Mucosa of rectum (tissue), 2 donors: ENCODE results near the gene WDR33.

ENCODE experiments used
- H3K27ac ChIP-seq, 2 donors: one replicate each; pipeline ENCODE4 v1.7.0; 2013; ENCODE audit warnings: inconsistent platforms in 2 of 2, low read depth in 2 of 2, low read length in 2 of 2
- H3K27me3 ChIP-seq, 2 donors: one replicate each; pipeline ENCODE4 v1.7.0; 2013; ENCODE audit warnings: low read length in 2 of 2; ENCODE audit not compliant: control insufficient read depth in 2 of 2, insufficient read depth in 2 of 2
- H3K36me3 ChIP-seq, 2 donors: one replicate each; pipeline ENCODE4 v1.7.0; 2013; ENCODE audit warnings: low read length in 2 of 2; ENCODE audit not compliant: control insufficient read depth in 2 of 2, insufficient read depth in 2 of 2
- H3K4me1 ChIP-seq, 2 donors: one replicate each; pipeline ENCODE4 v1.7.0; 2013; ENCODE audit warnings: low read length in 2 of 2, mild to moderate bottlenecking in 1 of 2; ENCODE audit not compliant: control insufficient read depth in 2 of 2, insufficient read depth in 2 of 2
- H3K4me3 ChIP-seq, 2 donors: one replicate each; pipeline ENCODE4 v1.7.0; 2013; ENCODE audit warnings: low read length in 2 of 2
- H3K9ac ChIP-seq, 2 donors: one replicate each; pipeline ENCODE4 v1.7.0; 2013; ENCODE audit warnings: low read length in 2 of 2, low read depth in 1 of 2, mild to moderate bottlenecking in 1 of 2
- H3K9me3 ChIP-seq, 2 donors: one replicate each; pipeline ENCODE4 v1.7.0; 2013; ENCODE audit warnings: low read length in 2 of 2; ENCODE audit not compliant: control insufficient read depth in 2 of 2
- donor health status: healthy.
- donor health status: Normal muscosa, but diverticular disease.

WDR33 gene

GRCh38 chr2:127790694-127791529 lies 20.1 kb downstream of the WDR33 start:
- H3K4me1 ChIP-seq = no peaks in the 10 kb centered on the region
- no peak overlapping the region for H3K4me3 ChIP-seq
- no peak overlapping the region for H3K9ac ChIP-seq
- no peaks in the 10 kb centered on the region for H3K27me3 ChIP-seq
- H3K36me3 ChIP-seq = peaks cover 0 to 2% of the 10 kb centered on the region in 2 donors
- no peaks in the 10 kb centered on the region for H3K9me3 ChIP-seq
- H3K27ac ChIP-seq = no peak overlapping the region

- Histone ChIP-seq H3K36me3 (peaks cover 0 to 3% of the 10 kb centered on the region in 2 donors), H3K27me3 (no peaks in the 10 kb centered on the region), H3K9ac (no peak overlapping the region), H3K9me3 (no peaks in the 10 kb centered on the region), H3K27ac (no peak overlapping the region), H3K4me1 (no peaks in the 10 kb centered on the region), H3K4me3 (no peak overlapping the region)
Measured at GRCh38 chr2:127786048-127786809, 24.7 kb downstream of the WDR33 start.

- Histone ChIP-seq H3K9me3 (no peaks in the 10 kb centered on the region), H3K4me1 (no peaks in the 10 kb centered on the region), H3K27me3 (no peaks in the 10 kb centered on the region), H3K4me3 (no peak overlapping the region), H3K36me3 (peaks cover 0 to 5% of the 10 kb centered on the region in 2 donors), H3K9ac (no peak overlapping the region), H3K27ac (no peak overlapping the region)
Measured at GRCh38 chr2:127784965-127785518, 25.9 kb downstream of the WDR33 start.

GRCh38 chr2:127783101-127783500 lies 27.9 kb downstream of the WDR33 start:
- H3K4me1 ChIP-seq = no peaks in the 10 kb centered on the region
- H3K9ac ChIP-seq = no peak overlapping the region
- no peak overlapping the region for H3K4me3 ChIP-seq
- H3K36me3 ChIP-seq = peaks cover 0 to 5% of the 10 kb centered on the region in 2 donors
- H3K9me3 ChIP-seq = no peaks in the 10 kb centered on the region
- H3K27ac ChIP-seq = no peak overlapping the region
- H3K27me3 ChIP-seq = no peaks in the 10 kb centered on the region

- Histone ChIP-seq H3K9me3 (no peaks in the 10 kb centered on the region), H3K9ac (no peak overlapping the region), H3K4me3 (no peak overlapping the region), H3K27ac (no peak overlapping the region), H3K36me3 (peaks cover 0 to 3% of the 10 kb centered on the region in 2 donors), H3K27me3 (no peaks in the 10 kb centered on the region), H3K4me1 (no peaks in the 10 kb centered on the region)
Measured at GRCh38 chr2:127778850-127779249, 32.1 kb downstream of the WDR33 start.

GRCh38 chr2:127778447-127778846 lies 32.5 kb downstream of the WDR33 start:
- no peaks in the 10 kb centered on the region for H3K9me3 ChIP-seq

DNA sequence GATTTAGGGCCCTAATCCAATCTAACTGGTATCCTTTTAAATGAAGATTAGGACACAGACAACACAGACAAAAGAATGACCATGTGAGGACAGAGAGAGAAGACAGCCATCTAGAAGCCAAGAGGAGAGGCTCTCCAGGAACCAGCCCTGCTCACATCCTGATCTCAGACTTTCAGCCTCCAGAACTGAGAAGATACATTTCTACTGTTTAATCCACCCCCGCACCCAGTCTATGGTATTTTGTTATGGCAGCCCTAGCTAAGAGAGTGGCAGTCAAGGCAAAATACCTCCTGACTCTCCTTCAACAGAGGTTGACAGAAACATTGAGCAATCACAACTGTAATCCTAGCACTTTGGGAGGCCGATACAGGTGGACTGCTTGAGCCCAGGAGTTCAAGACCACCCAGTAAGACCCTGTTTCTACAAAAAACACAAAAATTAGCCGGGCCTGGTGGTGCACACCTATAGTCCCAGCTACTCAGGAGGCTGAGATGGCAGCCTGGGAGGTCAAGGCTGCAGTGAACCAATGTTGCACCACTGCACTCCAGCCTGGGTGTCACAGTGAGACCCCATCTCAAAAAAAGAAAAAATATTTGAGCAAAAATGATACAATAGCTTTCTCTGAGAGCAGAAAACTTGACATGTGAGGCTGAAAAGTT lies 34.7 kb downstream of the WDR33 start:
- Histone ChIP-seq H3K9me3 (no peaks in the 10 kb centered on the region), H3K36me3 (peaks cover 0 to 2% of the 10 kb centered on the region in 2 donors), H3K27ac (no peak overlapping the region), H3K4me1 (no peaks in the 10 kb centered on the region), H3K4me3 (no peak overlapping the region), H3K9ac (no peak overlapping the region), H3K27me3 (no peaks in the 10 kb centered on the region)

More at GRCh38 chr2:127778447-127778846, 32.5 kb downstream of the WDR33 start:
- Histone ChIP-seq H3K27ac (no peak overlapping the region), H3K9ac (no peak overlapping the region), H3K27me3 (no peaks in the 10 kb centered on the region), H3K4me1 (no peaks in the 10 kb centered on the region), H3K4me3 (no peak overlapping the region), H3K36me3 (peaks cover 0 to 3% of the 10 kb centered on the region in 2 donors)

GRCh38 chr2:127771756-127772155 lies 39.2 kb downstream of the WDR33 start:
- no peak overlapping the region for H3K9ac ChIP-seq
- no peaks in the 10 kb centered on the region for H3K9me3 ChIP-seq
- H3K36me3 ChIP-seq = peaks cover 11 to 14% of the 10 kb centered on the region in 2 donors
- H3K27me3 ChIP-seq = no peaks in the 10 kb centered on the region
- no peak overlapping the region for H3K27ac ChIP-seq
- H3K4me3 ChIP-seq = no peak overlapping the region
- H3K4me1 ChIP-seq = no peaks in the 10 kb centered on the region

GRCh38 chr2:127770973-127771735 lies 39.8 kb downstream of the WDR33 start:
- Histone ChIP-seq H3K4me3 (no peak overlapping the region), H3K4me1 (no peaks in the 10 kb centered on the region), H3K27ac (no peak overlapping the region), H3K9ac (no peak overlapping the region), H3K9me3 (no peaks in the 10 kb centered on the region), H3K36me3 (peaks cover 17 to 18% of the 10 kb centered on the region in 2 donors), H3K27me3 (no peaks in the 10 kb centered on the region)
